Measurements from ENCODE around the gene PRAC2.

The PRAC2 gene

DNA sequence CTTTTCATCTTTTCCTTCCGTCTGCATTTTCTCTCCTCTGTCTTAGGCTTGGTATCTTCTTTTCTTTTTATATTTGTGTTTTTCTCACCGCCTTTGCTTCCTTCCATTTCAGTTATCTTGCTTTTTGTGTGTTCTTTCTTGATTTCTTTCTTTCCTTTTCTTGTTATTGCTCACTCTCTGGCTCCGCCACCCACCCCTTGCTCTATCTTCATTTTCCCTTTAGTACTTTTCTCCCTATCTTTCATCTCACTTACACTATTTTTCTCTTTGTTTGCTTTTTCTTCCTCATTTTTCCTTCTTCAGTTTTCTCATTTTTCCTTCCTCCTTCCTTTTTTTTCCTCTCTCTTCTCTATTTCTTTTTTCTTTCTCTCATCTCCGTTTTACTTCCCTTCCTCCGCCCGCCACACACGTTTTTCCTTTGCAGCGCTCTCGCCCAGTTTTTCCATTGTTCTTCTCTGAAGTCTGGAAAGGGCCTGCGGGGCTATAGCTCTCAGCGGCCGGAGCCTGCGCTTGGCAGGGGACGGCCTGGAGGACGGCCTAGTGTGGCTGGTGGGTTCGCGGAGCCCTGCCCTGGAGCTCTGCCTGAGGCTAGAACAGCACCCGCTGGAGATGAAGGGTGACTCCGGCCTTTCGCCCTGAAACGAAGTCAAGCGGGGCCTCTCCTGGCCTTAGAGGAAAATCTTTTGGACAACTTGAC is 10.8 kb downstream of the PRAC2 start:
- DNase-seq (ENCODE audit: low read depth, low spot score), result peak; percentile 66

DNA sequence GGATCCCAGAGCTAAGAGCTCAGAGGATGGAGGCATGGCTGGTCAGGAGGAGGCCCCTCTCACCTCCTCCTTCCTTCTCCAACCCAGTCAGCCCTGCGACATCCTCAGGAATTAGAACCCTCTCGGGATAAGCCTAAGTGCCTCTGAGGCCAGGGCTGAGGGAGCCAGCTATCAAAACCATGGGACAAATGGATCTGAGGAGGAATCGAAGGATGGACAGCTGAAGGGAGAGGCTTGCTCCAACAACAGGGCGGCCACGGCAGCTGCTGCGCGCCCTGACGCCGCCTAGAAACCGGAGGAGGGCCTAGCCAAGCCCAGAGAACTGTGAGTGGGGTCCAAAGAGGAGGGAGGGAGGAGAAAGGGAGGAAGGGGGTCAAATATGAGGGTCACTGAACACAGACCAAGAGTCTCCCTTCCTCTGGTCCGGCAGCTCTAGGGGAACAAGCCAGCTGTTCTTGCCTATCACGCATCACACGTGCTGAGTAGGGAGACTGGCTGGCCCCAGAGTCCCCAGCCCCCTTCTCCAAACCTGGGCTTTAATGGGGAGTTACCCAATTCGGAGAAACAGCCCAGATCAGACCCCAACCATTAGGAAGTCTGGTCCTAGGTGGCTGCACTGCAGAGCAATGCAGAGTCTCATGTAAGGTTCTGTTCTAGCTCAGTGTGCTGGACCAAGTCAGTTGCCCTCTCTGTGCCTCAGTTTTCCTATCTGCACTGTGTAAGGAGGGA is 11.5 kb downstream of the PRAC2 start:
- DNase-seq (ENCODE audit: low read depth, low spot score), result no peak

- no peak for DNase-seq (ENCODE audit: low read depth, low spot score)
Measured at GRCh38 chr17:48735062-48735351, 12.0 kb downstream of the PRAC2 start.

- no peak for DNase-seq (ENCODE audit: low read depth, low spot score)
Measured at GRCh38 chr17:48737330-48738043, 14.5 kb downstream of the PRAC2 start.

GRCh38 chr17:48738424-48738802 is 15.4 kb downstream of the PRAC2 start:
- no peak for DNase-seq (ENCODE audit: low read depth, low spot score)

DNA sequence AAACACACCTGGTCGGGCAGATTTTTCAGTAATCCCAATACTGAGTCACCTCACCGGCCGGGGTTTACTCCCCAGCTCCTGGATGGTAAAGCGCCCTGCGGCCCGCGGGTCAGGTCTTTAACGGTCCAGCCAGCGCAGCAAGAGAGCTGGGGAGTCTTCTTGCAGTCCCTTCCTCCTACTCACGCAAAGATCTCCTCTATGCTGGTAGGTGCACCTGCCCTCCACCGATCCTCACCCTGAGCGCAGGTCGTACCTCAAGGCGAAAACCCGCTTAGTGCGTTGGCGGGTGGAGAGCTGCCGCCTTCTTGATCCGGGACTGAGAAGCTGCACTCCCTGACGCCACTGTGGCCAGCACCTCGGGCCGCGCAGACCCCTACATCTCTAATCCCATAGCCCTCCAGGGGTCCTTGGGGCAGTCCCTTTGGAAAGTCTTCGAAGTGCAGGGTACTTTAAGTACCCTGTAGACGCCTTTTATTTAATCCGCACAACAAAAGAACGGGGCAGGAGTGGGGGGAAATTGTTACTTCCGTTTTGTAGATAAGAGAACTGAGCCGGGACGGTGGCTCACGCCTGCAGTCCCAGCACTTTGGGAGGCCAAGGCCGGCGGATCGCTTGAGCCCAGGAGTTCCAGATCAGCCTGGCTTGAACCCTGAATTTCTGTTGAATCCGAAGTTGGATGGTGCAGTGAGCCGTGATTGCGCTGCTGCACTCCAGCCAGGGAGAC is 16.0 kb downstream of the PRAC2 start:
- DNase-seq (ENCODE audit: low read depth, low spot score), result peak; percentile 69

GRCh38 chr17:48740537-48740936 is 17.6 kb downstream of the PRAC2 start:
- DNase-seq (ENCODE audit: low read depth, low spot score), result no peak

GRCh38 chr17:48745381-48746275 is 22.6 kb downstream of the PRAC2 start:
- no peak for DNase-seq (ENCODE audit: low read depth, low spot score)

- DNase-seq (ENCODE audit: low read depth, low spot score), result no peak
Measured at GRCh38 chr17:48746916-48747444, 24.0 kb downstream of the PRAC2 start.

GRCh38 chr17:48747445-48748363 is 24.7 kb downstream of the PRAC2 start:
- peak; percentile 63 for DNase-seq (ENCODE audit: low read depth, low spot score)

DNA sequence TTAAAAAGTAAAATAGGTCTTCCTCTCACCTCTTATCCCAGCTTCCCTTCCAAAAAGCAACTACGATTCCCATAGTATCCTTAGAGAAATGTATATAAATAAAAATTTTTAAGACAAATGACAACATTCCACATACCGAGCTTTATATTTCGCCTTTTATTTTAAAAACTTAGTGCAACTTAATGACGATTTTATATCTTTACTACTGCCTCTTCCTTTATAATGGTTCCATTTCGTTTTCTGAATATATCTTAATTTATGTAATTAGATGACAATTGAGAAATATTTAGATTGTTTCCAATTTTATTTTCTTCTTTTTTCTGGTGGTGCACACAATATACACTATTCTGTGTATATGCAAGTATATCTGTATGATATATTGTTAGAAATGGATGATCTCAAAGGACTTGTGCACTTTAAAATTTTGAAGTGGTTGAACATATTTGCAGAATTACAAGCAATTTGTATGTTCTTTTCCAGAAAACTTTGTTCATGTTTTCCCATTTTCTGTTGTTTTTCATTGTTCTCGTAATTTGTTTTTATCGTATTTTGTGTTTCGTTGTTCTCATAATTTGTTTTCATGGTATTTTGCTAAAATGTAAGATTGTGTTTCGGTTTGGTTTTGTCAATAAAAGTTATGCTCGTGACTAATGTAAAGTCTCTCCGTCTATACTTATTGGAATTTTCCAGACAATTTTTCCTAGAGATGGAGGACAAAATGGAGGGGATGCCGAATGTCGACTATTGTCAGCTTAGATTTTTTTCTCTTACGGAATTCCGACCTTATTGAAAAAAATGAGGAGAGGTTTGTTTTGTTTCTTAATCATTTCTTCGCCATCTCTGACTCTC is 26.0 kb downstream of the PRAC2 start:
- DNase-seq (ENCODE audit: low read depth, low spot score), result no peak

DNA sequence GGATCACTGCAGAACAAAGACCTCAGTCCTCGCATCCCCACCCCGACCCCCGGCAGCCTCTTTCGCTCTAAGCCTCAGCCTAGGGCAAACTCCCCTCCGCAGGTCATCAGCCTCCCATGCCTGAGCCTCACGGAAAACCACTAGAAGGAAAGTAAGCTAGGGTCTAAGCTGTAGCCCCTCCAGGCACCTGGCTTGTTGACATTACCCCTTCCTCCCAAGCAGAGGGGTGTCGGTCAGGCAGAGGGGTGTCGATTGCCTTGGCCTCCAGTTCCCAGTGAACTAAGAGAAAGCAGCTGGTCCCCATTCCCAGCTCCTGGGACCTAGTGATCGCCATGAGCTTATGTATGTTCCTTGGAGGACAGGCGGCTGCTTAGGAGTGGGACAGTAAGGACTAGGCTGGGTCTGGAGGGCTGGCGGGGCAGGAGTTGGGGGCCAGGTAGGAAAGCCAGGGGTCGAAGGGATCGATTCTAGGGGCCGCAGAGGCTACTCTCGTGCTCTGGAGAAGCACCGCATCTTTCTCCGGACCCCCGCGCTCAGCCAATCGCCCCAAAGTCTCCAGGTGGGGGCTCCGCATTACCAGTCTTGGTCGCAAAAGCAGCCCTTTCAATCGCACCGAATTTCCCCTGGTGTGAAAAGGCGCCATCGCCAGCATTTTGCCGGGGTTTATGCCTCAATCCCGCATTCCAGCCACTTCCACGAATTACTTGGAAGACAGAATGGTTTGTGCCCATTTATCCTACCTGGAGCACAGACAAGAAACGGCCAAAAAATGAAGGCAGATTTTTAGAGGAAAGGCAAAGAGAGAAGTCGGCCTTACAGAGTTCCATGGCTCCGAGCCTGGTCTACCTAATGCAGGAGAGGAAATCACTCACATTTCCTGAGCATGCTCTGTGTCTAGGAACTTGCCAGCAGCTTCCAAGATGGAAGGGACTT is 26.9 kb downstream of the PRAC2 start:
- DNase-seq (ENCODE audit: low read depth, low spot score), result peak; percentile 69

- DNase-seq (ENCODE audit: low read depth, low spot score), result no peak
Measured at GRCh38 chr17:48751172-48751571, 28.2 kb downstream of the PRAC2 start.

DNA sequence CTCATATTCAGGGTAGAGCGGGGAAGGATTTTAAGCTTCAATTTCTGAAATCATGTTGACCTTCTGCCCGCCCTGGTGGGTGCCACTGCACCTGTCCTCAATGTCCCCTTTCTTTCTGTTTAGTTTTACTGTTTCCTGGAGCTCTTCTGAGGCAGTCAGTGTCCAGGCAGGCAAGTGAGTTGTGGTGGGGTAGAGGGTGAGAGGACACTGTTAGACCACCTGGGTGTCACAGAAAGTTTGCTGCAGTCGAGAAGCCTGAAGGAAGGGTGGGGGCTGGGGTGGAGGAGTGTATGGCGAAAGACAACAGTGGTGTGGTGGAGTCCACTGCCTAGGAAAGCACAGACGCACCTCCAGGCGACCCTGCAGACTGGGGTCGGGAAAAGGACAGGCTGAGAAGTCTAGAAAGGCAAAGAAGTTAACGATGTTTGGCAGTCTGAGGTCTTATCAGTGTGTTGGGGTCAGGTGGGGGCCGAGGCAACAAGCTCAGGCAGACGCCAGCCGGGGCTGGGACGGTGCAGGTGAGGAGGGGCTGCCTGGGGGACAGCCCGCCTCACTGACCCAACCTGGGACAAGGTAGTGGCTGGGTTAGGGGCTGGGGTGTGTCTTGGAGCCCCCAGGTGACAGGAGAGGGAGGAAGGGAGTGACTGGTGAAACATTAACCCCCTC is 28.9 kb downstream of the PRAC2 start:
- DNase-seq (ENCODE audit: low read depth, low spot score), result no peak

DNA sequence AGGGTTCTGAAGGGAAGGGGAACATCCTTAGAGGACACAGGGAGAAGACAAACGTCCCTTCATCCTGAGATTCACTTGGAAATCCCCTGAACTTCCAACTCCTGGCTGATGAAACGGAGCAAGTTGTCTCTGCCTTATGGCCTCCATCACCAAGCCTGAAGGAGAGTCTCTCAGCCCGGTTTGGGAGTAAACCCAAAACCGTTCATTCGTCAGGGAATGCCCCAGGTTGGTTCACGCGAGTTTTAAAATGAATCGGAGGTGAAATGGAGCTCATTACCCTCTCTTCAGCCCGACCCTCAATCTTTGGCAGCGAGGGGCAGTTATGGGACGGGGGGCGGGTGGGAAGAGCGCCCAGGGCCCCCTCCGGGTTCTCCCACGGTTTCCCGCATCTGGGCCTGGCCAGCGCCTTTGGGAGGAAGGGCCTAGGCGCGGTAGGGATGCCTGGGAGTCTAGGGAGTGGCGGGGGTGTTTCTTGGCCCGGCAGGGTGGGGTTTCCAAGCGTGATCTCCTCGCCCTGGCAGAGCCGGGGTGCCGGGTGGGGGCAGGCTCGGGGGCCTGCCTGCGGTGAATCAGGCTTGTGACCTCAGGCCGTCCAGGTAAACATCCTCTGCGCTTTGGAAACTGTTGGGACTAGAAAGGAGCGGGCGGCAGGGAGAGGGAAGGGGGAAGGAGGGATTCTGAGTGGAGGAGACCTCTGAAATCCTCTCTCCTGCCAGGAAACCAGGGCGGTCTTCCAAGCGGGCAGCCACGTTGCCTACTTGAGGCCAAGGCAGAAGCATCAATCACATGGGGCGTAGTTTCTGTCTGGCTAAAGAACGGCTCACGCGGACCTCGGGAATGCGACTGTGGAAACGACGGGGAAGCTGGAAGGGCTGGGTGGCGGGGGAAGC is 29.7 kb downstream of the PRAC2 start:
- DNase-seq (ENCODE audit: low read depth, low spot score), result no peak

DNA sequence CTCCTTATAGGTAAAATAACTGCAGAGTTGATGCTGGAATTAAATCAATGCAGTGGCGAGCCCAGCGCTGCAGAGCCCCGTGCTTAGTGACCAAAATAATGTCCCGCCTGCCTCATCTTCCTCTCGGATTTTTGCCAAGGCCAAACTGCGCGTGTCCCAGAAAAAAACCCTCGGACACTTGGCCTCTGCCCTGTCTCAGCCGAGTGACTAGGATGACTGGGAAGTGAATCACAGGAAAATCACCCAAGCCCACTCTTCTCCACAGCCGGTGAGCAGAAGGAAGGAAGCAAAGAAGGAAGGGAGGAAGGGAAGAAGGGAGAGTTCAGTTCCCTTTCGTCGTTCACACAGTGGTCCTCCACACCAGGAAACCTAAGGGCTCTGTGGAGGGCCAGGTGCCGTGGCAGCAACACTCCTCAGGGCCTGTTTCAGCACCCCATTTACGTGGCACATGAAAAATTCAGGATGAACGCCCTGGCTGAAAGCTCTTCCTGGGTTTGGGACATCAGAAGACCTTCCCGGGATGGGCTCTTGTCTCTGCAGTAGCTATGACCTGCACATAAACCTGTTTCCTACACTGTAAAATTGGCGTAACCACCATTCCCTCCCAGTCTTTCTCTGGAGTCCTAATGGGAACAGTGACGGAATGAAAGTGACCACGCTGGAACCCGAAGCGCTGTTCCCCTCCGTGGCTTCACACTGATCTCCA is 31.0 kb downstream of the PRAC2 start:
- DNase-seq (ENCODE audit: low read depth, low spot score), result no peak
